Transverse colon (tissue), 4 donors: ENCODE data around the gene BSG. TPM values are rescaled to one million over a fixed set of nuclear protein-coding genes. Genes with fewer than 3 reads are reported as not detected.

Source experiments
- DNase-seq: peaks from one replicate; pipeline ENCODE4 v3.0.0-alpha.2; 2019
- H3K27ac ChIP-seq, 4 donors: fragments of 200-600 bp; sonication (generic); 2 replicates each; pipeline ENCODE4 v1.5.1; 2016 to 2018; ENCODE audit warnings: inconsistent platforms in 4 of 4
- H3K27me3 ChIP-seq: fragments of 200-600 bp; sonication (generic); 2 replicates; pipeline ENCODE4 v1.5.1; 2017; ENCODE audit warnings: inconsistent platforms
- H3K36me3 ChIP-seq, 4 donors: fragments of 200-600 bp; sonication (generic); 2 replicates each; pipeline ENCODE4 v1.5.1; 2017 to 2019; ENCODE audit warnings: inconsistent platforms in 4 of 4
- H3K4me1 ChIP-seq, 4 donors: fragments of 200-600 bp; sonication (generic); 2 replicates each; pipeline ENCODE4 v1.5.1; 2017 to 2020; ENCODE audit warnings: inconsistent platforms in 4 of 4
- H3K4me3 ChIP-seq, 4 donors: fragments of 200-600 bp; sonication (generic); 1 replicate in 1 of 4; 2 replicates in 3 of 4; pipeline versions ENCODE4 v1.5.1 to v1.6.1; 2017 to 2019; ENCODE audit warnings: inconsistent platforms in 4 of 4
- H3K9me3 ChIP-seq, 2 donors: fragments of 200-600 bp; sonication (generic); 2 replicates each; pipeline ENCODE4 v1.5.1; 2017 to 2019; ENCODE audit warnings: inconsistent platforms in 2 of 2
- CTCF ChIP-seq, 5 experiments: fragments of 200-600 bp in 3 of 5; fragments of 450-650 bp in 2 of 5; sonication (generic) in 3 of 5; IDR thresholded peaks; 1 replicate in 2 of 5; 2 replicates in 3 of 5; pipeline ENCODE4 v1.5.1; 2016 to 2017; ENCODE audit warnings: antibody characterized with exemption in 5 of 5, inconsistent platforms in 3 of 5, mild to moderate bottlenecking in 2 of 5, moderate library complexity in 1 of 5
- EP300 ChIP-seq: sonication (generic); formaldehyde crosslinking; IDR thresholded peaks from one replicate; pipeline ENCODE4 v1.6.1; 2017; ENCODE audit warnings: antibody characterized with exemption, low read depth
- POLR2A ChIP-seq: fragments of 450-650 bp; IDR thresholded peaks from one replicate; pipeline ENCODE4 v1.6.1; 2016; ENCODE audit warnings: antibody characterized with exemption, mild to moderate bottlenecking, moderate library complexity
- POLR2AphosphoS5 ChIP-seq, 3 donors: sonication (generic); formaldehyde crosslinking; IDR thresholded peaks; one replicate each; pipeline ENCODE4 v1.6.1; 2016; ENCODE audit warnings: antibody characterized with exemption in 3 of 3
- WGBS, 2 donors: methylation state at CpG; one replicate each; pipeline ENCODE4 v1.1.5; 2018; ENCODE audit warnings: low coverage in 1 of 2; 5-methylcytosine and 5-hydroxymethylcytosine counted together
- in situ Hi-C, 4 donors: fragments of 200-750 bp; cut with MboI; loops; one replicate each; pipeline versions ENCODE4 v1.15.0 to v1.15.1; 2017; ENCODE audit warnings: low sequenced_read_pairs in 3 of 4, low pct_ligation_motif_present in 1 of 4, low pct_unique_long_range_greater_than_20kb in 1 of 4
- intact Hi-C: fragments of 100-400 bp; cut with DNase I; formaldehyde crosslinking; loops from one replicate; pipeline ENCODE4 v1.15.1; 2023; ENCODE audit warnings: low total_unique reads
- total RNA-seq, 4 donors: library from RNA; depleted of rRNA; stranded (reverse); fragments of >200 nt; gene quantifications; one replicate each; pipeline ENCODE4 v1.1.0, GENCODE V29; 2016

Gene BSG
- total RNA-seq, 4 donors from 2014 or later: 909 to 2,228 (median 1,224) TPM

GRCh38 chr19:585551-586110, 13.2 kb downstream of the BSG start:
- peaks cover 0 to 24% (median 11%) of the 10 kb centered on the region in 4 donors for H3K36me3 ChIP-seq
- in situ Hi-C loops (no loop called here), intact Hi-C loops (no loop called here)
- peaks cover 48% of the 10 kb centered on the region for H3K27me3 ChIP-seq
- no peaks in the 10 kb centered on the region for H3K9me3 ChIP-seq
- H3K4me3 ChIP-seq: no peak overlapping the region
- no peak for DNase-seq
- TF ChIP-seq CTCF (IDR thresholded peaks at IDR 0.05) (no peak), EP300 (no peak)
- 59 to 100% methylated on average over 1 to 10 of the region's 10 CpGs for WGBS, 2 donors
- no peak overlapping the region for H3K27ac ChIP-seq
- H3K4me1 ChIP-seq: peaks cover 7 to 23% (median 16%) of the 10 kb centered on the region in 4 donors

GRCh38 chr19:588093-588740, 15.8 kb downstream of the BSG start:
- Histone ChIP-seq H3K4me1 (peaks cover 7 to 27% (median 19%) of the 10 kb centered on the region in 4 donors), H3K9me3 (no peaks in the 10 kb centered on the region), H3K27ac (no peak overlapping the region), H3K27me3 (peaks cover 73% of the 10 kb centered on the region), H3K36me3 (peaks cover 0 to 2% (median under 1%) of the 10 kb centered on the region in 4 donors), H3K4me3 (no peak overlapping the region)
- TF ChIP-seq EP300 (no peak), CTCF (IDR thresholded peaks at IDR 0.05) (peak; percentile 35 to 64 (median 46)), POLR2AphosphoS5 (IDR thresholded peaks at IDR 0.05) (no peak), POLR2A (no peak)
- DNase-seq: peak; percentile 76
- in situ Hi-C loops (no loop called here), intact Hi-C loops (no loop called here)
- 3% methylated on average over 31 of the region's 41 CpGs; no CpG with 5 or more reads in 1 of the 2 donors for WGBS, 2 donors

GRCh38 chr19:588741-589692, 16.6 kb downstream of the BSG start:
- Histone ChIP-seq H3K36me3 (no peaks in the 10 kb centered on the region), H3K27me3 (peaks cover 81% of the 10 kb centered on the region), H3K4me1 (peaks cover 7 to 27% (median 19%) of the 10 kb centered on the region in 4 donors), H3K9me3 (no peaks in the 10 kb centered on the region), H3K4me3 (peak overlapping the region in 1 of 4 donors; percentile 27), H3K27ac (no peak overlapping the region)
- WGBS, 2 donors: 14% methylated on average over 40 of the region's 54 CpGs; no CpG with 5 or more reads in 1 of the 2 donors
- in situ Hi-C loops: no loop called here
- no peak for DNase-seq
- no peak for TF ChIP-seq POLR2AphosphoS5 (IDR thresholded peaks at IDR 0.05)
- no peak for TF ChIP-seq POLR2A
- no peak for TF ChIP-seq EP300
- no peak for TF ChIP-seq CTCF (IDR thresholded peaks at IDR 0.05)
- intact Hi-C loops: no loop called here
